Measurements from ENCODE around the gene IGFBPL1.

GRCh38 chr9:38443597-38443996 is 19.3 kb upstream of the IGFBPL1 start:
- TF ChIP-seq POLR2A (IDR thresholded peaks at IDR 0.05; ENCODE audit: control extremely low read depth in 1 of 2, low read depth in 2 of 2, low read length in 2 of 2), result no peak
- no peak for TF ChIP-seq RFX5 (IDR thresholded peaks at IDR 0.05; ENCODE audit: borderline replicate concordance, low read depth, low read length)
- TF ChIP-seq SP4 (IDR thresholded peaks at IDR 0.05; ENCODE audit: low read length), result no peak
- TF ChIP-seq MAFK (IDR thresholded peaks at IDR 0.05; ENCODE audit: low read depth, low read length), result no peak
- no peak for TF ChIP-seq PHF8 (conservative IDR thresholded peaks at IDR 0.05; ENCODE audit: low read depth, low read length)
- TF ChIP-seq EP300 (IDR thresholded peaks at IDR 0.05; ENCODE audit: borderline replicate concordance in 1 of 2, low read depth in 2 of 2, low read length in 2 of 2), result no peak
- no peak for TF ChIP-seq FOSL1 (IDR thresholded peaks at IDR 0.05; ENCODE audit: insufficient read depth, low read depth, low read length)
- TF ChIP-seq EZH2 (IDR thresholded peaks at IDR 0.05; ENCODE audit: low read depth, low read length, severe bottlenecking), result no peak
- no peak for TF ChIP-seq EGR1 (IDR thresholded peaks at IDR 0.05; ENCODE audit: borderline replicate concordance, low read depth, low read length)
- TF ChIP-seq CTCF (IDR thresholded peaks at IDR 0.05; ENCODE audit: control extremely low read depth in 1 of 3, insufficient read depth in 1 of 3, low read depth in 1 of 3, low read length in 3 of 3), result no peak

Data from H1 (cell line).